ENCODE measurements around the gene SLC12A7. TPM values are rescaled to one million over a fixed set of nuclear protein-coding genes. Genes with fewer than 3 reads are reported as not detected.

The SLC12A7 gene
- total RNA-seq, 1 experiment from 2014 or later = 48.2 TPM

DNA sequence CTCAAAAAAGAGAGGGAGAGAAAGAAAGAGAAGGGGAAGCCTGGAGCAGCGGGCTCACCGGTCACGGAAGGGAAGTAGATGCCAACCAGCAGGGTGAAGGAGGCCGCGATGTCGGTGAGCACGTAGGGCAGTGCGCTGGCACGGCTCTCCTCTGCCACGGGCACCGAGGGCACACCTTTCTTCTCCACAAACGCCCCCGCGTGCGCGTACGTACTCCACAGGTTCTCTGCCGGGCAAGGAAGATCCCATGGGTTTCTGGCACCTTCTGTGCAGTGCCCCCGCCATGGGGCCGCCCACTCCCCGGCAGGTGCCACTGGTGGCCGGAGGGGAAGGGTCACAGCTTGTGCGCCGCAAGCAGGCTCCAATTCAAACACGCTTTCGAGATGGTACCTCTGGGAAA lies 30.3 kb downstream of the SLC12A7 start:
- no peak for ATAC-seq
- Histone ChIP-seq H4K20me1 (ENCODE audit: low read length) (no peaks in the 10 kb centered on the region), H3K9me3 (ENCODE audit: low read length) (no peaks in the 10 kb centered on the region), H3F3A (ENCODE audit: low read length, unreplicated experiment) (no peaks in the 10 kb centered on the region), H3K4me1 (ENCODE audit: insufficient read depth, low read length) (no peaks in the 10 kb centered on the region), H2AFZ (ENCODE audit: low read length) (no peak overlapping the region), H3K9me2 (replicated peaks; ENCODE audit: low read length) (no peaks in the 10 kb centered on the region), H3K4me2 (ENCODE audit: low read length) (no peak overlapping the region), H3K27ac (ENCODE audit: low read length) (no peak overlapping the region), H3K9ac (ENCODE audit: low read length) (no peak overlapping the region), H3K36me3 (ENCODE audit: low read depth, low read length) (peaks cover 17% of the 10 kb centered on the region; the same call in 1 of the 2 replicates), H3K4me3 (ENCODE audit: low read length) (no peak overlapping the region), H3K27me3 (ENCODE audit: low read length) (no peaks in the 10 kb centered on the region), H3K79me2 (ENCODE audit: low read length) (no peaks in the 10 kb centered on the region)
- no TSS peak for BruUV-seq (replicated peaks)
- intact Hi-C loops (cut with micrococcal nuclease) = no loop called here
- no peak for TF ChIP-seq EZH2 (IDR thresholded peaks at IDR 0.05; ENCODE audit: low read length, unreplicated experiment)
- TF ChIP-seq, protein P1, sequence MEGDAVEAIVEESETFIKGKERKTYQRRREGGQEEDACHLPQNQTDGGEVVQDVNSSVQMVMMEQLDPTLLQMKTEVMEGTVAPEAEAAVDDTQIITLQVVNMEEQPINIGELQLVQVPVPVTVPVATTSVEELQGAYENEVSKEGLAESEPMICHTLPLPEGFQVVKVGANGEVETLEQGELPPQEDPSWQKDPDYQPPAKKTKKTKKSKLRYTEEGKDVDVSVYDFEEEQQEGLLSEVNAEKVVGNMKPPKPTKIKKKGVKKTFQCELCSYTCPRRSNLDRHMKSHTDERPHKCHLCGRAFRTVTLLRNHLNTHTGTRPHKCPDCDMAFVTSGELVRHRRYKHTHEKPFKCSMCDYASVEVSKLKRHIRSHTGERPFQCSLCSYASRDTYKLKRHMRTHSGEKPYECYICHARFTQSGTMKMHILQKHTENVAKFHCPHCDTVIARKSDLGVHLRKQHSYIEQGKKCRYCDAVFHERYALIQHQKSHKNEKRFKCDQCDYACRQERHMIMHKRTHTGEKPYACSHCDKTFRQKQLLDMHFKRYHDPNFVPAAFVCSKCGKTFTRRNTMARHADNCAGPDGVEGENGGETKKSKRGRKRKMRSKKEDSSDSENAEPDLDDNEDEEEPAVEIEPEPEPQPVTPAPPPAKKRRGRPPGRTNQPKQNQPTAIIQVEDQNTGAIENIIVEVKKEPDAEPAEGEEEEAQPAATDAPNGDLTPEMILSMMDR (conservative IDR thresholded peaks at IDR 0.05; ENCODE audit: low read depth, low read length) = no peak
- TF ChIP-seq EZH2phosphoT487 (IDR thresholded peaks at IDR 0.05; ENCODE audit: borderline replicate concordance, low read length) = no peak
- CTCF ChIA-PET = no interaction called here
- DNase-seq = no peak
- POLR2A ChIA-PET (ENCODE audit: unreplicated experiment) = no interaction called here

DNA sequence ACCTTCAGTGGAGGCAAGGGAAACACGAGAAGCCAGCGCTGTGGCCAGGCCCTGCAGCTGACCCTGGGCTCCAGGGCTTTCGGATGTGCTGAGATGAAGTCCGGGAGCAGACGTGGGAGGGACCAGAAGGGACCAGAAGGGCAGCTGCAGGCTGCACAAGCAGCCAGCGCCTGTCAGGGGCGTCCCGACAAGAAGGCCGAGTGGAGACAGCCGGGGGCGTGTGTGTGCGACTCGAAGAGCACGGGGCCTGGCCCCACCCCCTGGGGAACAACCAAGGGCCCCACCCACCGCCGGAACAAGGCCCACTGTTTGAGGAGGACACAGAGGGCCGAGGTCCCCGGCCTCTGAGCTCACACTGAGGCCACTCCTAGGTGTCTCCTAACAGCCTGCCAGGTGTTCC lies 31.4 kb downstream of the SLC12A7 start:
- Histone ChIP-seq H4K20me1 (ENCODE audit: low read length) (no peaks in the 10 kb centered on the region), H3K4me2 (ENCODE audit: low read length) (no peak overlapping the region), H3K79me2 (ENCODE audit: low read length) (no peaks in the 10 kb centered on the region), H3K4me3 (ENCODE audit: low read length) (no peak overlapping the region), H2AFZ (ENCODE audit: low read length) (no peak overlapping the region), H3K27ac (ENCODE audit: low read length) (no peak overlapping the region), H3K9me3 (ENCODE audit: low read length) (no peaks in the 10 kb centered on the region), H3K9me2 (replicated peaks; ENCODE audit: low read length) (no peaks in the 10 kb centered on the region), H3K36me3 (ENCODE audit: low read depth, low read length) (peaks cover 13% of the 10 kb centered on the region; the same call in 1 of the 2 replicates), H3K9ac (ENCODE audit: low read length) (no peak overlapping the region), H3F3A (ENCODE audit: low read length, unreplicated experiment) (no peaks in the 10 kb centered on the region), H3K4me1 (ENCODE audit: insufficient read depth, low read length) (no peaks in the 10 kb centered on the region), H3K27me3 (ENCODE audit: low read length) (no peaks in the 10 kb centered on the region)
- ATAC-seq = no peak
- ChIA-PET POLR2A (ENCODE audit: unreplicated experiment) (no interaction called here), CTCF (no interaction called here)
- intact Hi-C loops (cut with micrococcal nuclease) = no loop called here
- TF ChIP-seq EZH2 (IDR thresholded peaks at IDR 0.05; ENCODE audit: low read length, unreplicated experiment) (no peak), EZH2phosphoT487 (IDR thresholded peaks at IDR 0.05; ENCODE audit: borderline replicate concordance, low read length) (no peak)
- TF ChIP-seq, protein P1 (conservative IDR thresholded peaks at IDR 0.05; ENCODE audit: low read depth, low read length) = no peak
- no TSS peak for BruUV-seq (replicated peaks)
- no peak for DNase-seq

DNA sequence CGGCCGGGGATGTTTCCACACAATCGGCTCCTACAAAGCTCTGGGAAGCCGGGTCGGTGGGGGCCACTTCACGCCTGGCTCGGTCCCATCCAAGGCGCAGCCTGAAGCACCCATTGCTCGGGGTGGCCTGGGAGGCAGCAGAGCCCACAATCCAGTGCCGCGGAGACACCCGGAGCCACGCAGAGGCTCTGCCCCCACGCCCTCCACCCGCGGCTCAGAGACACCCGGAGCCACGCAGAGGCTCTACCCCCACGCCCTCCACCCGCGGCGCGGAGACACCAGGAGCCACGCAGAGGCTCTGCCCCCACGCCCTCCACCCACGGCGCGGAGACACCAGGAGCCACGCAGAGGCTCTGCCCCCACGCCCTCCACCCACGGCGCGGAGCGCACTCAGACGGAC lies 31.9 kb downstream of the SLC12A7 start:
- Histone ChIP-seq H3K27me3 (ENCODE audit: low read length) (no peaks in the 10 kb centered on the region), H4K20me1 (ENCODE audit: low read length) (no peaks in the 10 kb centered on the region), H3K4me1 (ENCODE audit: insufficient read depth, low read length) (no peaks in the 10 kb centered on the region), H3K79me2 (ENCODE audit: low read length) (no peaks in the 10 kb centered on the region), H3K4me2 (ENCODE audit: low read length) (no peak overlapping the region), H3K27ac (ENCODE audit: low read length) (no peak overlapping the region), H3K9ac (ENCODE audit: low read length) (no peak overlapping the region), H3F3A (ENCODE audit: low read length, unreplicated experiment) (no peaks in the 10 kb centered on the region), H3K4me3 (ENCODE audit: low read length) (no peak overlapping the region), H3K36me3 (ENCODE audit: low read depth, low read length) (peaks cover 13% of the 10 kb centered on the region; the same call in 1 of the 2 replicates), H3K9me2 (replicated peaks; ENCODE audit: low read length) (no peaks in the 10 kb centered on the region), H3K9me3 (ENCODE audit: low read length) (no peaks in the 10 kb centered on the region), H2AFZ (ENCODE audit: low read length) (no peak overlapping the region)
- ATAC-seq (no peak), DNase-seq (no peak)
- no TSS peak for BruUV-seq (replicated peaks)
- intact Hi-C loops (cut with micrococcal nuclease) = no loop called here
- CTCF ChIA-PET = no interaction called here
- TF ChIP-seq, protein P1 (conservative IDR thresholded peaks at IDR 0.05; ENCODE audit: low read depth, low read length) = no peak
- TF ChIP-seq EZH2 (IDR thresholded peaks at IDR 0.05; ENCODE audit: low read length, unreplicated experiment) (no peak), EZH2phosphoT487 (IDR thresholded peaks at IDR 0.05; ENCODE audit: borderline replicate concordance, low read length) (no peak)
- POLR2A ChIA-PET (ENCODE audit: unreplicated experiment) = no interaction called here

Data from PC-3 (cell line).